CD4-positive, alpha-beta T cell treated with Interleukin-6 for 4 hours (primary cell): ENCODE measurements around the gene RBFOX2.
A peak's percentile ranks its signal among the peaks of the same experiment; 100 is the strongest.
"Not testable (repeated sequence)": the region's sequence is repeated elsewhere in the genome, so short reads cannot be mapped to it uniquely, and the experiment has no call there.

ENCODE experiments used
- DNase-seq: peaks from one replicate; pipeline ENCODE4 v3.0.0-alpha.2; 2020; ENCODE audit warnings: mixed read lengths

The RBFOX2 gene, protein sequence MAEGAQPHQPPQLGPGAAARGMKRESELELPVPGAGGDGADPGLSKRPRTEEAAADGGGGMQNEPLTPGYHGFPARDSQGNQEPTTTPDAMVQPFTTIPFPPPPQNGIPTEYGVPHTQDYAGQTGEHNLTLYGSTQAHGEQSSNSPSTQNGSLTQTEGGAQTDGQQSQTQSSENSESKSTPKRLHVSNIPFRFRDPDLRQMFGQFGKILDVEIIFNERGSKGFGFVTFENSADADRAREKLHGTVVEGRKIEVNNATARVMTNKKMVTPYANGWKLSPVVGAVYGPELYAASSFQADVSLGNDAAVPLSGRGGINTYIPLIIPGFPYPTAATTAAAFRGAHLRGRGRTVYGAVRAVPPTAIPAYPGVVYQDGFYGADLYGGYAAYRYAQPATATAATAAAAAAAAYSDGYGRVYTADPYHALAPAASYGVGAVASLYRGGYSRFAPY

GRCh38 chr22:36028646-36029405 lies at the start of gene RBFOX2:
RBFOX2 (minus strand) TSS chr22:36028824; CDS start chr22:36028425, 399 bp downstream.
- peak; percentile 77 for DNase-seq

DNA sequence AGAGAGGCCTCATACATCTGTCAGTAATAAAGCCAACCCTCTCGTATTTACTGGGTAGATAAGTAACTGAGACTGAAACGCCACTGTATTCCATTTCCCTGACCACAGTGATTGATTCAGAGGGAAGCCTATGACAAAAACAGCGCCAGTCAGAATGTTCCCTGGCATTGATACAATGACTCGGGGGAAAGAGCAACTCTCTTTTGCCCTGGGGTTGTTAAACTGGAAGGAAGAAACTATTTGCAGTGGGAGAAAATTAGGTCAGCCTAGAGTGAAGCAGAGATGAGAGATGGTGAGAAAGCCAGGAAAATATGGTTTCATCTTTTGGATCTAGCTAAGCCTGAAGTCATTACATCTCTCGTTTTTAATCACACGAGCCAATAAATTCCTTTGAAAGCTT lies 48.6 kb upstream of the RBFOX2 start:
- DNase-seq, result no peak

GRCh38 chr22:36075724-36076123 lies 47.1 kb upstream of the RBFOX2 start:
- DNase-seq, result no peak

- DNase-seq, result no peak
These were observed 46.6 kb upstream of the RBFOX2 start for GRCh38 chr22:36075230-36075629.

DNA sequence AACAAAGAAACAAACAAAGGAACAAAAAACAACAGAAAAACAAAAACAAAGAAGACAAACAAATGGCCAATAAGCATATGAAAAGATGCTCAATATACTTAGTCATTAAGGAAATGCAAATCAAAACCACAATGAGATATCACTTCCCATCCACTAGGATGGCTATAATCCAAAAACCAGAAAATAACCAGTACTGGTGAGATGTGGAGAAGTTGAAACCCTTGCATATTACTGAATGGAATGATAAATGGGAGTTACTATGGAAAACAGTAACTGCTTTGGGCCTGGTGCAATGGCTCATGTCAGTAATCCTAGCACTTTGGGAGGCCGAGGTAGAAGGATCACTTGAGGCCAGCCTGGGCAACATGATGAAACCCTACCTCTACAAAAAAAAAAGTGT lies 44.9 kb upstream of the RBFOX2 start:
- DNase-seq, result no peak

DNA sequence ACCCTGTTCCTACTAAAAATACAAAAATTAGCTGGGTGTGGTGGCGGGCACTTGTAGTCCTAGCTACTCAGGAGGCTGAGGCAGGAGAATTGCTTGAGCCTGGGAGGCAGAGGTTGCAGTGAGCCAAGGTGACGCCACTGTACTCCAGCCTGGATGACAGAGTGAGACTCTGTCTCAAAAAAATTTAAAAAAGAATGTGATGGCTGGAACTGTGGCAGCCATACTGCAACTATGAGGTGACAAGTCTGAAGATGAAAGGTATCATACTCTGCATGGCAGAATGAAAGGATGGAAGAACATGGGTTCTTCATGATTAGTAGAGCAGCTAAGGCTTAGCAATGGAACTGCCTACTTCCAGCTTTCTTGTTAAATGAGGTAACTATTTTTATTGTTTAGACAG lies 42.0 kb upstream of the RBFOX2 start:
- not testable (repeated sequence) for DNase-seq

DNA sequence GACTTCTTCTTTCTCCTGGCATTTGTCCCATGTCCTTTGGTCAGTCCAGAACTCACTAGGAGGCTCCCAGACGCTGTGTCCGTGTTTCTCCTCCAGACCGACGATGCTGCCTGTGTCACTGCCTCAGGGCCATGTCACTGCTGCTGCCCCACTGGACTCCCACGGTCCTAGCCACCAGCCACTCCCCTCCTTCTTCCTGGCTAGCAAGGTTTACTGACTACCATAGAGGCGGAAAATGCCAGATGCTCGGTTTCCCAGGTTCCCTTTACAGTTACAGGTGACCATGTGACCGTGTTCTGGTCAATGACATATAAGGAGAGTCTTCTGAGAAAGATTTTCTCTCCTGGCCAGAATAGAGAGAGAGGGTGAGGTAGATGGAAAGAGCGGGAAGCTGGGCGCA lies 40.7 kb upstream of the RBFOX2 start:
- DNase-seq, result no peak

DNA sequence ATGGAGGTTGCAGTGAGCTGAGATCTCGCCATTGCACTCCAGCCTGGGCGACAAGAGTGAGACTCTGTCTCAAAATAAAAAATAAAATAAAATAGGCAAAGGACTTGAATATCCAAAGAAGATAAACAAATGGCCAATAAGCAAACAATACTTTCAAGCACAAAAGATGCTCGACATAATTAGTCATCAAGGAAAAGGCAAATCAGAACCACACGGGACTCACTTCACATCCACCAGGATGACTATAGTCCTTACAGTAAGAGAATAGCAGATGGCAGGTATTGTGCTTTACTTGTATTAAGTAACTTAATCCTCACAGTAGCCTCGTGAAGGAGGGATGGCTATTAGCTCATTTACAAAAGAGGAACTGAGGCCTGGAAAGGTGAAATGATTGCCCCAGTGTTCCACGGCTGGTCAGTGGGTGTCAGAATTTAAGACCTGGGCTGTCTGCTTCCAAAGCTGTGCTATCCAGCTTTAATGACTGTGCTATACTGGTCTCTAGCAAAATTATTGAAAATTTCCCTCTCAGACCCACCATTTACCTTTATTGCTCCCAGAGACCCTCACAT lies 40.2 kb upstream of the RBFOX2 start:
- no peak for DNase-seq

GRCh38 chr22:36067235-36067558 lies 38.6 kb upstream of the RBFOX2 start:
- DNase-seq, result no peak

- peak; percentile 68 for DNase-seq
These were observed 37.3 kb upstream of the RBFOX2 start for GRCh38 chr22:36065775-36066544.

GRCh38 chr22:36065462-36065774 lies 36.8 kb upstream of the RBFOX2 start:
- DNase-seq, result no peak

DNA sequence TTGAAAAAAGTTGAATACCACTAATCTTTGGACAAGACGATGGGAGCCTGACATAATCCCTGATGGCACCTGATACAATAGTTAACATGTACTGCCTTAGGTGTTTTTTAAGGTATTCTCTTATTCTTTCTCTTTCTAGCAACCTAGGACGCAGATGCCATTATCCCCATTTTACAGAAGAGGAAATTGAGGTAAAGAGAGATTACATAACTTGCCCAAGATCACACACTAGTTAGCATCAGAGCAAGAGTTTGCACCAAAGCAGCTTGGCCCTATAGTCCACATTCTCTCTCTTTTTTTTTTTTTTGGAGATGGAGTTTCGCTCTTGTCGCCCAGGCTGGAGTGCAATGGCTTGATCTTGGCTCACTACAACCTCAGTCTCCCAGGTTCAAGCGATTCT lies 35.7 kb upstream of the RBFOX2 start:
- DNase-seq, result no peak

DNA sequence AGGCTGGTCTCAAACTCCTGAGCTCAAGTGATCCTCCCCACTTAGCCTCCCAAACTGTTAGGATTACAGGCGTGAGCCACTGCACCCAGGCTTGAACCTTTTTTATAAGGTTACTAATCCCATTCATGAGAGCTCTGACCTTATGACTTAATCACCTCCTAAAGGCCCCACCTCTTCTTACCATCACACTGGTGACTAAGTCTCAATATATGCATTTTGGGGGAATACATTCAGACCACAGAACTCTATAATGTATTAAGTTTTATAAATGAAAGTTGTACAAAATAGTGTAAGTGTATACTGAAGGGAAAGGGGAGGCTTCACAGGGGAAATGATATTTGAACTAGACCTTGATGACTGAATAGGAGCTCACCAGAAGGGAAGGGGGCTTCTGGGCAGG lies 28.4 kb upstream of the RBFOX2 start:
- no peak for DNase-seq

DNA sequence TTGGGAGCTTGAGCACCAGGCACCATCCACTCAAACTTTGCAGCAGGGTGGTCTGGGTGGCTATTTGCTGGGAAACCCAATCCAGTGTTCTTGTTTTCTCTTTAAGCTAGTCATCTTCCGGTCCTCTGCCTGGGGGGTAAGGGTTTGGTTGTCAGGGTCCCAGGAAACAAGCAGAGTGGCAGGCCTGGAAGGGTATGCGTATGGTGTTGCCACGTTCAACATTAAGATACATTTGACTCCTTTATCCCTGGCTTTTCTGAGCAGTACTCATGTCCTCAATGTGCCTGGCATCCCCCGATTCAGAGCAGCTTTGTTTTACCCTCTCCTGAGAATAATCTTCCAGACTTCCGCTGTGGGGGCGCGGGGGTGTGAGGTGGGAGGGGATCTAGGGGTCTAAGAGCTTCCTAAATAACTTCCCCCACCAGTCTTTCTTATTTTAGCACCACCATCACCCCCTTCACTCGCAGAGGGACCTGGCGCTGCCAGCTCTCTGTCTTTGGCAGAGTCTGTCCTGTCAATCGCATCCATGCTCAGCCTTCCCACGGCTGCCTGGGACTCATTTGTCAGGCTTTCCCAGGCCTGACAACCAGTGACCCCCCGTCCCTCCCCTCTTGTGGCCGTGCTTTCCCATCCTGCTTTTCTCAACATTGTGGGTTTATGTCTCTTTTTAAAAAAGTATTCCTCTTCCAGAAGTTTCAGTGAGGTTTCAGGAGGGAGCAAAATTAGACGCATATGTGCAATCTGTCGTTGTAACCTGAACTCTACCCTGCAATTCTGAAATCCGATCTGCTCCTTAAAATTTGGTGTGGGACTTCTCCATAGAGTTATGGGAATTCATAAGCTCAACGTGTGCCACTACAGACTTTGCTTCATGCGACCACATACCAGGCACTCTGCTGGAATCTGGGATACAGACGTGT lies 27.0 kb upstream of the RBFOX2 start:
- no peak for DNase-seq

GRCh38 chr22:36054446-36054845 lies 25.8 kb upstream of the RBFOX2 start:
- DNase-seq, result not testable (repeated sequence)

- no peak for DNase-seq
These were observed 24.9 kb upstream of the RBFOX2 start for GRCh38 chr22:36053242-36054147.

DNA sequence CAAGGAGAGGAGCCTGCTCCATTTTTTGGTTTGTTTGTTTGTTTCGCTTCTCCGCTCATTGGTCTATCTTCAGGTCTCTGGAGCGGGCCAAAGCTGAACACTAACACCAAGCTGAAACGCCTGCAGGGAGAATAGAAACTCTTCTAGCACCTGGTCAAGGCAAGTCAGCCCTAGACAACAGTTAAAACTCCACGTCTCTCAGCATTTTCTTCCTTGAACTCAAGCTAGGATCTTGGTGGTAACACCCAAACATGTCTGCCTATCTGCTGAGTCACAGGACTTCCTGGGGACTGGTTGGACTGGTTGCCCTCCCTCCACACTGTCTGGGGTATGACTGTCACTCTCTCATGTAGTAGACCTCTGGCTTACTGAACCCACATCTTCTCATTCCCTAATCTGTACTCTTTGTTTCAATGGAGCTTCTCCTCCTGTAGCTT lies 23.9 kb upstream of the RBFOX2 start:
- peak; percentile 12 for DNase-seq

GRCh38 chr22:36049678-36049997 lies 21.0 kb upstream of the RBFOX2 start:
- DNase-seq, result no peak

- no peak for DNase-seq
These were observed 20.5 kb upstream of the RBFOX2 start for GRCh38 chr22:36048911-36049677.

GRCh38 chr22:36044517-36044916 lies 15.9 kb upstream of the RBFOX2 start:
- not testable (repeated sequence) for DNase-seq
